Hepatocyte (in vitro differentiated cells): ENCODE data around the gene IP6K1. TPM values are rescaled to one million over a fixed set of nuclear protein-coding genes. Genes with fewer than 3 reads are reported as not detected.
"Not testable (repeated sequence)": the region's sequence is repeated elsewhere in the genome, so short reads cannot be mapped to it uniquely, and the experiment has no call there.

ENCODE experiments used
- DNase-seq: peaks from one replicate; pipeline ENCODE4 v3.0.0-alpha.2; 2016; ENCODE audit warnings: low spot score
- H2AFZ ChIP-seq: fragments of 200-600 bp; sonication (generic); 2 replicates; pipeline ENCODE4 v1.6.0; 2016; ENCODE audit warnings: antibody characterized with exemption, mild to moderate bottlenecking
- H3K27ac ChIP-seq: fragments of 200-600 bp; sonication (generic); 2 replicates; pipeline ENCODE4 v1.5.1; 2016; ENCODE audit warnings: mild to moderate bottlenecking
- H3K27me3 ChIP-seq: fragments of 200-600 bp; sonication (generic); 2 replicates; pipeline ENCODE4 v1.6.1; 2016
- H3K36me3 ChIP-seq: fragments of 200-600 bp; sonication (generic); replicated peaks from 2 replicates; pipeline ENCODE4 v1.5.1; 2016; ENCODE audit warnings: low read depth; ENCODE audit not compliant: insufficient read depth
- H3K4me1 ChIP-seq: fragments of 200-600 bp; sonication (generic); 2 replicates; pipeline ENCODE4 v1.5.1; 2016; ENCODE audit warnings: mild to moderate bottlenecking, moderate library complexity; ENCODE audit not compliant: insufficient read depth
- H3K4me2 ChIP-seq: fragments of 200-600 bp; sonication (generic); 2 replicates; pipeline ENCODE4 v1.6.0; 2016
- H3K4me3 ChIP-seq: fragments of 200-600 bp; sonication (generic); 2 replicates; pipeline ENCODE4 v1.5.1; 2016; ENCODE audit warnings: mild to moderate bottlenecking
- H3K79me2 ChIP-seq: fragments of 200-600 bp; sonication (generic); 2 replicates; pipeline ENCODE4 v1.6.0; 2017; ENCODE audit warnings: mild to moderate bottlenecking
- H3K9me2 ChIP-seq: fragments of 200-600 bp; sonication (generic); replicated peaks from 2 replicates; pipeline ENCODE4 v1.6.0; 2017; ENCODE audit warnings: mild to moderate bottlenecking; ENCODE audit not compliant: insufficient read depth
- H3K9me3 ChIP-seq: fragments of 200-600 bp; sonication (generic); 2 replicates; pipeline ENCODE4 v1.5.1; 2016; ENCODE audit warnings: low read depth, mild to moderate bottlenecking
- H4K20me1 ChIP-seq: fragments of 200-600 bp; sonication (generic); 2 replicates; pipeline ENCODE4 v1.6.0; 2016; ENCODE audit warnings: mild to moderate bottlenecking; ENCODE audit not compliant: insufficient read depth, poor library complexity, severe bottlenecking
- EZH2 ChIP-seq: fragments of 200-600 bp; sonication (generic); IDR thresholded peaks from 2 replicates; pipeline ENCODE4 v1.6.1; 2016; ENCODE audit warnings: antibody characterized with exemption, mild to moderate bottlenecking, borderline replicate concordance
- EZH2phosphoT487 ChIP-seq: fragments of 200-600 bp; sonication (generic); IDR thresholded peaks from one replicate; pipeline ENCODE4 v1.6.1; 2018; ENCODE audit warnings: antibody characterized with exemption, mild to moderate bottlenecking, low read depth, moderate library complexity; ENCODE audit not compliant: unreplicated experiment, severe bottlenecking
- WGBS: methylation state at CpG from one replicate; pipeline ENCODE4 v1.1.6; 2016; ENCODE audit warnings: low lambda C conversion rate; ENCODE audit errors: missing lambda C conversion rate; 5-methylcytosine and 5-hydroxymethylcytosine counted together
- polyA plus RNA-seq: library from polyadenylated mRNA; unstranded; fragments of >200 nt; fragmentation: Nextera tagmentation; extraction: Ambion mirVana; gene quantifications from 2 replicates; pipeline ENCODE4 v1.2.1, GENCODE V29; 2016
- total RNA-seq: library from RNA; depleted of rRNA; stranded (reverse); fragments of >200 nt; gene quantifications from 2 replicates; pipeline ENCODE4 v1.2.3, GENCODE V29; 2014
- TF ChIP-seq, protein P1 (sequence below): fragments of 200-600 bp; sonication (generic); IDR thresholded peaks from 2 replicates; pipeline ENCODE4 v1.5.1; 2016; ENCODE audit warnings: antibody characterized with exemption, mild to moderate bottlenecking; ENCODE audit not compliant: poor library complexity

Gene IP6K1
- total and polyA plus RNA-seq, 2 experiments from 2014 or later, result 21.6 to 32.6 TPM

DNA sequence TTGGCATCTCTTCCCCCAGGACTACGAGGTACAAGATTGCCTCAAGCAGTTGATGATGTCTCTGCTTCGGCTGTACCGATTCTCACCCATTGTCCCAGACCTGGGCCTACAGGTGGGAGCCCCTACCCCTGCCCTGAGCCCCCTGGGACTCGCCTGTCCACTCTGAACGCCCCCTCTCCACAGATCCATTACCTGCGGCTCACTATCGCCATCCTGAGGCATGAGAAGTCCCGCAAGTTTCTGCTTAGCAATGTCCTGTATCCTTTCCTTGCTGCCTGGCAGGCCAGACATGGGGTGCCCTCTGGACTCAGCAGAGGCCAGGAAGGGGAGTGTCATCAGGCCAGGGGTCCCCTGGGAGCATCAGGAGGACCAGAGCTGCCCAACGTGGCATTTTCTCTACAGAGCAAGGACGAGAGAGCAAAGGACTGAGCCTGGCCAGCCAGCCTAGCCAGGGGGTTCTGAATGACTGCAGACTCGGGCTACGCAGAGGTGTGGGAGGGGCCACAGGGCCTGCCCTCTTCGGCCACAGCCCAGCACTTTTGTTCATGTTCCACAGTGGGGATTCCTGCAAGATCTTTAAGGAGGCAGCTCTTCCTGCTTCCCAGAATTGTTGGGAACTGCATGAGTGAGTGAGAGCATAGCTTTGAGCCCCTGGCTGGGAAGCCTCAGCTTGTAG is 85.8 kb downstream of the IP6K1 start:
- Histone ChIP-seq H3K4me1 (no peaks in the 10 kb centered on the region), H2AFZ (no peak overlapping the region), H3K4me2 (no peak overlapping the region), H3K79me2 (no peaks in the 10 kb centered on the region), H3K27me3 (no peaks in the 10 kb centered on the region), H3K9me2 (no peaks in the 10 kb centered on the region), H3K27ac (no peak overlapping the region), H3K9me3 (no peaks in the 10 kb centered on the region), H3K36me3 (no peaks in the 10 kb centered on the region), H3K4me3 (no peak overlapping the region), H4K20me1 (no peaks in the 10 kb centered on the region)
- WGBS, result 85% methylated on average over 13 of the region's 13 CpGs
- TF ChIP-seq EZH2 (no peak), EZH2phosphoT487 (no peak)
- TF ChIP-seq, protein P1, sequence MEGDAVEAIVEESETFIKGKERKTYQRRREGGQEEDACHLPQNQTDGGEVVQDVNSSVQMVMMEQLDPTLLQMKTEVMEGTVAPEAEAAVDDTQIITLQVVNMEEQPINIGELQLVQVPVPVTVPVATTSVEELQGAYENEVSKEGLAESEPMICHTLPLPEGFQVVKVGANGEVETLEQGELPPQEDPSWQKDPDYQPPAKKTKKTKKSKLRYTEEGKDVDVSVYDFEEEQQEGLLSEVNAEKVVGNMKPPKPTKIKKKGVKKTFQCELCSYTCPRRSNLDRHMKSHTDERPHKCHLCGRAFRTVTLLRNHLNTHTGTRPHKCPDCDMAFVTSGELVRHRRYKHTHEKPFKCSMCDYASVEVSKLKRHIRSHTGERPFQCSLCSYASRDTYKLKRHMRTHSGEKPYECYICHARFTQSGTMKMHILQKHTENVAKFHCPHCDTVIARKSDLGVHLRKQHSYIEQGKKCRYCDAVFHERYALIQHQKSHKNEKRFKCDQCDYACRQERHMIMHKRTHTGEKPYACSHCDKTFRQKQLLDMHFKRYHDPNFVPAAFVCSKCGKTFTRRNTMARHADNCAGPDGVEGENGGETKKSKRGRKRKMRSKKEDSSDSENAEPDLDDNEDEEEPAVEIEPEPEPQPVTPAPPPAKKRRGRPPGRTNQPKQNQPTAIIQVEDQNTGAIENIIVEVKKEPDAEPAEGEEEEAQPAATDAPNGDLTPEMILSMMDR, result no peak
- DNase-seq, result no peak

DNA sequence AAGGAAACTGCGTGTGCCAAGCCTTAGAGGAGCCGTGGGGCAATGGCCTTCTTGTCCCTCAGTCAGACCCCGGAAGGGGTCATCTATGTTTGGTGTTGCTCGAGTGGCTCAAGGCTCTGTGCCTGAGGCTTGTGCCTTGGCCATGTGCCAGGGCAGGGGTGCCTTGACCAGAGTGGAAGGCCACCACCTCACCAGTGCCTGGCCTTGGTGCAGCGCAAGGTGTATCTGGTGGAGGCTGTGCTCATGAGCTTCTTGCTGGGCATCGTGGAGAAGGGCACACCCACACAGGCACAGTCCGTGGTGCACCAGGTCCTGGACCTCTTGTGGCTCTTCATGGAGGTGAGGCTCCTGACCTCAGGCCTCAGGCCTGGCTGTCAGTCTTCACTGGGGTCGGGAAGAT is 86.3 kb downstream of the IP6K1 start:
- no peak overlapping the region for H3K27ac ChIP-seq
- H3K9me2 ChIP-seq, result no peaks in the 10 kb centered on the region
- no peaks in the 10 kb centered on the region for H3K4me1 ChIP-seq
- H4K20me1 ChIP-seq, result no peaks in the 10 kb centered on the region
- no peak for DNase-seq
- TF ChIP-seq, protein P1, result no peak
- TF ChIP-seq EZH2phosphoT487 (no peak), EZH2 (no peak)
- H3K79me2 ChIP-seq, result no peaks in the 10 kb centered on the region
- no peaks in the 10 kb centered on the region for H3K27me3 ChIP-seq
- H3K4me2 ChIP-seq, result no peak overlapping the region
- 92% methylated on average over 8 of the region's 8 CpGs for WGBS
- H3K9me3 ChIP-seq, result no peaks in the 10 kb centered on the region
- no peak overlapping the region for H2AFZ ChIP-seq
- no peak overlapping the region for H3K4me3 ChIP-seq
- no peaks in the 10 kb centered on the region for H3K36me3 ChIP-seq

DNA sequence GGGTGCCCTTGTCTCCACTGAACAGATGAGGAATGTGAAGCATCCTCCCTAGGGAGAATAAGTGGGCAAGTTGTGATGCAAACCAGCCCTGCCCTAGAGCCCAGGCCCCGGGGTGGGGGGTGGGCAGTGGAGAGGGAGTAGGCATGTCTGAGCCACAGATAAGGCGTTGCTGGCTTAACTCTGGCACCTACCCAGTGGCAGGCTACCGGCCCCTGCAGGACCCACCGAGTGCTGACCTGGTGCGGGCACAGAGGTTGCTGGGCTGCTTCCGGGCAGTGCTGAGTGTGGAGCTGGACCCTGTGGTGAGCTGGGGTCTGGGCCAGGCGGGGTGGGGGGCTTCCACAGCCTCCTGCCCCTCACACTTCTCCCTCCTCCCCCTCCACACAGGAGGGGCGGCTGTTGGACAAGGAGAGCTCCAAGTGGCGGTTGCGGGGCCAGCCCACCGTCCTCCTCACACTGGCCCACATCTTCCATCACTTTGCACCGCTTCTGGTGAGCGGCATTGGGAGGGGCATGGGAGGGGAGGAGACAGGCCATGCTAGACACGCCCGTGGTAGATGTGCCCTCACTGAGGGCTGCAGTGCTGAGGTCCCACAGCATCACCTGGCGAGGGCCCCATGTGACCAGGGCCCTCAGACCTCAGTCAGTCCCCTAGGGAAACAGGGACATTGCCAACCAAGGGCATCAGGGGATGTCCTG is 86.9 kb downstream of the IP6K1 start:
- DNase-seq, result no peak
- H4K20me1 ChIP-seq, result no peaks in the 10 kb centered on the region
- H3K27ac ChIP-seq, result no peak overlapping the region
- 96% methylated on average over 14 of the region's 16 CpGs for WGBS
- H3K4me1 ChIP-seq, result no peaks in the 10 kb centered on the region
- no peak overlapping the region for H3K4me2 ChIP-seq
- H3K79me2 ChIP-seq, result peaks cover 1% of the 10 kb centered on the region
- H3K36me3 ChIP-seq, result no peaks in the 10 kb centered on the region
- H3K9me3 ChIP-seq, result no peaks in the 10 kb centered on the region
- H3K9me2 ChIP-seq, result no peaks in the 10 kb centered on the region
- no peak overlapping the region for H2AFZ ChIP-seq
- TF ChIP-seq EZH2phosphoT487 (no peak), EZH2 (no peak)
- TF ChIP-seq, protein P1, result no peak
- no peaks in the 10 kb centered on the region for H3K27me3 ChIP-seq
- H3K4me3 ChIP-seq, result no peak overlapping the region

DNA sequence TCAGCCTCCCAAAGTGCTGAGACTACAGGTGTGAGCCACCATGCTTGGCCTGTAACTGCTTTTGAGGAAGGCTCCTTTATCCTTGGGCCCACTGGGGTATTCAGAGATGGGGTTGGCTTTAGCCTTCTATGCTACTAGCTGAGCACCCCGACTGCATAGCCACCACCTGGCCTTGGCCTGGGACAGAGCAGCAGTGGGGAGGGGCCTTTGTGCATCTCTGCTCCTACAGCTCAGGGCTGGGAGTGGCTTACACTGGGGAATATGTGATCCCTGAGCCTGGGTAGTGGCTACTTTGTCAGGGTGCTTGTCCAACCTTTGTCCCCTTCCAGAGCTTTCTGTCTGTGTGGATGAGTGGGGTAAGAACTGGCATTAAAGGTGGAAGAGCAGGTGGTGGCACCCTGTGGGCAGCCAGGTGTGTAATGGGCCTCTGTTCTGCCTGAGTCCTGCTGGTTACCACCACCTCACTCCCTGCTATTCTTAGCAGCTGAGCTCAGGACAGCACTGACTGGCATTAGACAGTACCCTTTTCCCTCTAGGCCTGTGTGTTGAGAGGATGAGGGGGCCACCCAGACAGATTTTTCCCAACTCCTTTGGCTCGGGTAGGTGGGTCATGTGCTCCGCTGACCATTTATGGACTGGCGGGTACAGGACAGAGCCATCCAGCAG is 90.9 kb downstream of the IP6K1 start:
- H3K36me3 ChIP-seq, H3K4me3 ChIP-seq, H4K20me1 ChIP-seq, H3K9me2 ChIP-seq, DNase-seq, H3K27ac ChIP-seq, H3K27me3 ChIP-seq, H3K9me3 ChIP-seq, H3K4me2 ChIP-seq, H3K4me1 ChIP-seq, H2AFZ ChIP-seq: not testable (repeated sequence)
- peaks cover 32% of the 10 kb centered on the region for H3K79me2 ChIP-seq
- 84% methylated on average over 4 of the region's 4 CpGs for WGBS

DNA sequence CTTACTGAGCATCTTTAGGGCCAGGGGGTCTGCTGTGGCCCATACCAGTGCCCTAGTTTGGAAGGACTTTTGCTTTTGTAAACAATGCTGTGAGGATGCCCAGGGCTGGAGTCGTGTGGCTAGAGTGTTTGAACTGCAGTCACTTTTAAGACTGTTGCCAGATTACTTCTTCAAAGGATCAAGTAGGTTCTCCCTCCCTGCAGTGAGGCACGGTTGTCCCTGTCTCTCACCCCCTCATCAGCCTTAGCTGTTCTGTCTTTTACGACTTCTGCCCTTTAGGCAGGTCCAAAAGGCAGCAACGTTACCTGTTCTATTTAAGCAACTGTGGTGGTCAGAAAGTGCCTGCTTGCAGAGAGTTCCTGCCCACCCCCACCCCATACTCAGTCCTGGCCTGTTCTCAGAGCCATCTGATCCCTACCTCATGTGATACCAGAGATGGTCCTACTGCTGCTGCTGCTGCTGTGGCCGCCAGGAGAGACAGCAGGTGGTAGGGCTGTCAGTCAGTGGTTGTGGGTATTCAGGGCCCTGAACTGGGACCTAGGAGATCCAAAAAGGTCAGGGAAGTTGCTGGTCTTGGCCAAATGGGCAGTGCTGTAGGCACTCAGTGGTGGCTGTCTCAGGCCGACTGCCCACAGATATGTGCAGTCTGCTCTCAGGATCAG is 91.8 kb downstream of the IP6K1 start:
- WGBS, result 53% methylated on average over 6 of the region's 6 CpGs
- H3K9me3 ChIP-seq, H3K27ac ChIP-seq: not testable (repeated sequence)

More for the DNA sequence above, 91.8 kb downstream of the IP6K1 start:
- DNase-seq, H4K20me1 ChIP-seq, H2AFZ ChIP-seq, H3K4me2 ChIP-seq, H3K27me3 ChIP-seq, H3K4me1 ChIP-seq, H3K36me3 ChIP-seq, H3K4me3 ChIP-seq, H3K9me2 ChIP-seq: not testable (repeated sequence)
- H3K79me2 ChIP-seq, result peaks cover 42% of the 10 kb centered on the region
